Measurements from ENCODE around the gene PRR15L.

The PRR15L gene

GRCh38 chr17:47902039-47902744, 55.5 kb downstream of the PRR15L start:
- Mint-ChIP-seq H3K4me1 (peaks cover 33 to 49% of the 10 kb centered on the region in 2 donors), H3K27ac (no peak overlapping the region), H3K27me3 (no peaks in the 10 kb centered on the region), H3K4me3 (no peak overlapping the region), H3K36me3 (peaks cover 18% of the 10 kb centered on the region in 2 donors), H3K9me3 (no peaks in the 10 kb centered on the region)
- no peak for DNase-seq
- ATAC-seq (replicated peaks): no peak

Data from stimulated activated naive B cell treated with anti-CD40 and anti-IgM and Interleukin-4, amounts not matched to agents 10 μg/mL and 1 μg/mL and 100 μg/mL, for 72 hours (primary cell).